Smooth muscle cell (in vitro differentiated cells): Measurements from ENCODE around the gene RNF130. TPM values are rescaled to one million over a fixed set of nuclear protein-coding genes. Genes with fewer than 3 reads are reported as not detected.
"Not testable (repeated sequence)": the region's sequence is repeated elsewhere in the genome, so short reads cannot be mapped to it uniquely, and the experiment has no call there.

Source experiments
- DNase-seq: peaks from one replicate; lab custom pipeline; 2025; ENCODE audit not compliant: unreplicated experiment; lab: John Stamatoyannopoulos, UW
- H2AFZ ChIP-seq: fragments of 200-600 bp; sonication (generic); 2 replicates; pipeline ENCODE4 v1.6.0; 2016; ENCODE audit warnings: antibody characterized with exemption, low read depth, mild to moderate bottlenecking
- H3F3A ChIP-seq: fragments of 200-600 bp; sonication (generic); 2 replicates; pipeline ENCODE4 v1.6.0; 2017; ENCODE audit warnings: antibody characterized with exemption, low read depth
- H3K27ac ChIP-seq: fragments of 200-600 bp; sonication (generic); 2 replicates; pipeline ENCODE4 v1.5.1; 2016; ENCODE audit warnings: low read depth, mild to moderate bottlenecking
- H3K27me3 ChIP-seq: fragments of 200-600 bp; sonication (generic); 2 replicates; pipeline ENCODE4 v1.6.1; 2016; ENCODE audit warnings: low read depth, mild to moderate bottlenecking
- H3K36me3 ChIP-seq: fragments of 200-600 bp; sonication (generic); 2 replicates; pipeline ENCODE4 v1.5.1; 2016; ENCODE audit warnings: low read depth
- H3K4me1 ChIP-seq: fragments of 200-600 bp; sonication (generic); 2 replicates; pipeline ENCODE4 v1.5.1; 2016; ENCODE audit warnings: low read depth
- H3K4me2 ChIP-seq: fragments of 200-600 bp; sonication (generic); 2 replicates; pipeline ENCODE4 v1.6.0; 2016; ENCODE audit warnings: mild to moderate bottlenecking
- H3K4me3 ChIP-seq: fragments of 200-600 bp; sonication (generic); 2 replicates; pipeline ENCODE4 v1.5.1; 2016; ENCODE audit warnings: mild to moderate bottlenecking
- H3K79me2 ChIP-seq: fragments of 200-600 bp; sonication (generic); 2 replicates; pipeline ENCODE4 v1.6.0; 2016; ENCODE audit warnings: low read depth, mild to moderate bottlenecking
- H3K9ac ChIP-seq: fragments of 200-600 bp; sonication (generic); 2 replicates; pipeline ENCODE4 v1.6.0; 2016; ENCODE audit warnings: low read depth
- H3K9me3 ChIP-seq: fragments of 200-600 bp; sonication (generic); replicated peaks from 2 replicates; pipeline ENCODE4 v1.5.1; 2016; ENCODE audit warnings: low read depth
- H4K20me1 ChIP-seq: fragments of 200-600 bp; sonication (generic); 2 replicates; pipeline ENCODE4 v1.6.0; 2016; ENCODE audit warnings: low read depth
- WGBS: methylation state at CpG from one replicate; pipeline ENCODE4 v1.1.7; 2016; ENCODE audit warnings: low lambda C conversion rate; 5-methylcytosine and 5-hydroxymethylcytosine counted together
- polyA plus RNA-seq: library from polyadenylated mRNA; unstranded; fragments of >200 nt; fragmentation: Nextera tagmentation; extraction: Ambion mirVana; gene quantifications from 2 replicates; pipeline ENCODE4 v1.2.1, GENCODE V29; 2016
- total RNA-seq: library from RNA; depleted of rRNA; stranded (reverse); fragments of >200 nt; gene quantifications from 2 replicates; pipeline ENCODE4 v1.2.3, GENCODE V29; 2014
- TF ChIP-seq, protein P1 (sequence below): fragments of 200-600 bp; sonication (generic); IDR thresholded peaks from 2 replicates; pipeline ENCODE4 v1.5.1; 2017; ENCODE audit warnings: borderline replicate concordance, mild to moderate bottlenecking, antibody characterized with exemption; ENCODE audit not compliant: insufficient read depth, poor library complexity, severe bottlenecking

RNF130 gene
- total and polyA plus RNA-seq, 2 experiments from 2014 or later = 32.4 to 37.5 TPM

DNA sequence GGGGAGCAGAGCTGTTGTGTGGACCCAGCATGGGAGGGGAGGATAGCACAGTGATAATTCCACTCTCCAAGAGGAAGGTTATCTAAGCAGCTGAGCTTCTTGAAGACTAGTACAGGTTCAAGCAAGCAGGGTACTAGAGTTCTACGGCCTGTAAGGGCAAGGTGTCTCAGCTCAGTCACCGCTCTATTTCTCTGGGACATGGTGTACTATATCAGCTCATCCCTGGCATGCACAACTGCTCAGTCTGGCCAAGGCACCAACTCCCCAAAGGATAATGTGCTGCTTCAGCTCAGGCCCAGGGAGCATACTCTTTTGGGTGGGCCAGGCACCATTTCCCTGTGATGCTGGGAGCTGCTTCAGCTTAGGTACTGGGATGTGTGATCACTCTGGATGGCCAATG, 69.8 kb downstream of the RNF130 start:
- no peak for DNase-seq
- H3K79me2 ChIP-seq = no peaks in the 10 kb centered on the region
- H3F3A ChIP-seq = no peaks in the 10 kb centered on the region
- no peak overlapping the region for H3K4me2 ChIP-seq
- H3K9me3 ChIP-seq = no peaks in the 10 kb centered on the region
- peaks cover 16% of the 10 kb centered on the region for H4K20me1 ChIP-seq
- no peaks in the 10 kb centered on the region for H3K36me3 ChIP-seq
- H3K27me3 ChIP-seq = no peaks in the 10 kb centered on the region
- no peak overlapping the region for H3K27ac ChIP-seq
- 100% methylated on average over 2 of the region's 2 CpGs for WGBS
- peaks cover 6% of the 10 kb centered on the region for H3K4me1 ChIP-seq
- TF ChIP-seq, protein P1, sequence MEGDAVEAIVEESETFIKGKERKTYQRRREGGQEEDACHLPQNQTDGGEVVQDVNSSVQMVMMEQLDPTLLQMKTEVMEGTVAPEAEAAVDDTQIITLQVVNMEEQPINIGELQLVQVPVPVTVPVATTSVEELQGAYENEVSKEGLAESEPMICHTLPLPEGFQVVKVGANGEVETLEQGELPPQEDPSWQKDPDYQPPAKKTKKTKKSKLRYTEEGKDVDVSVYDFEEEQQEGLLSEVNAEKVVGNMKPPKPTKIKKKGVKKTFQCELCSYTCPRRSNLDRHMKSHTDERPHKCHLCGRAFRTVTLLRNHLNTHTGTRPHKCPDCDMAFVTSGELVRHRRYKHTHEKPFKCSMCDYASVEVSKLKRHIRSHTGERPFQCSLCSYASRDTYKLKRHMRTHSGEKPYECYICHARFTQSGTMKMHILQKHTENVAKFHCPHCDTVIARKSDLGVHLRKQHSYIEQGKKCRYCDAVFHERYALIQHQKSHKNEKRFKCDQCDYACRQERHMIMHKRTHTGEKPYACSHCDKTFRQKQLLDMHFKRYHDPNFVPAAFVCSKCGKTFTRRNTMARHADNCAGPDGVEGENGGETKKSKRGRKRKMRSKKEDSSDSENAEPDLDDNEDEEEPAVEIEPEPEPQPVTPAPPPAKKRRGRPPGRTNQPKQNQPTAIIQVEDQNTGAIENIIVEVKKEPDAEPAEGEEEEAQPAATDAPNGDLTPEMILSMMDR = no peak
- H2AFZ ChIP-seq = no peak overlapping the region
- H3K9ac ChIP-seq = no peak overlapping the region
- no peak overlapping the region for H3K4me3 ChIP-seq

DNA sequence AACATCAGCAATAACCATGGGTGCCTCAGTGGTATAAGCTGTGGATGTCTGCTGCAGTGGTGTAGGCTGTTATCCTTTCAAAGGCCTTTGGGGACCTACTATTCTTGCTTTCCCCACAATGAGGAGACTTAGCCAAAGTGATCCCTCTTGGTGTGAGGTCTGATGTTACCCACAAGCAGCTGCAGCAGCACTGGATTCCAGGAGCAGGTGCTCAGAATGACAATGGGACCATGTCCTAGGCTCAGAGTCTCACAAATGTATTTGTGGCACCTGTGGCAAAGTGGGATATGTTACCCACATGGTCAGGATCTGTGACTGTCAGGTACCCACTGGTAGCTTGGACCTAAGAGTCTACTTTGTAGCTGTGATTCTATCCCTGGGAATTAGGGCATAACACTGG, 70.4 kb downstream of the RNF130 start:
- no peaks in the 10 kb centered on the region for H3K27me3 ChIP-seq
- no peaks in the 10 kb centered on the region for H3F3A ChIP-seq
- H4K20me1 ChIP-seq = peaks cover 11% of the 10 kb centered on the region
- H2AFZ ChIP-seq = no peak overlapping the region
- H3K4me2 ChIP-seq = no peak overlapping the region
- no peak overlapping the region for H3K27ac ChIP-seq
- H3K9ac ChIP-seq = no peak overlapping the region
- DNase-seq = no peak
- peaks cover under 1% of the 10 kb centered on the region for H3K4me1 ChIP-seq
- TF ChIP-seq, protein P1 = no peak
- no peak overlapping the region for H3K4me3 ChIP-seq
- H3K79me2 ChIP-seq = no peaks in the 10 kb centered on the region
- no peaks in the 10 kb centered on the region for H3K9me3 ChIP-seq
- no peaks in the 10 kb centered on the region for H3K36me3 ChIP-seq

DNA sequence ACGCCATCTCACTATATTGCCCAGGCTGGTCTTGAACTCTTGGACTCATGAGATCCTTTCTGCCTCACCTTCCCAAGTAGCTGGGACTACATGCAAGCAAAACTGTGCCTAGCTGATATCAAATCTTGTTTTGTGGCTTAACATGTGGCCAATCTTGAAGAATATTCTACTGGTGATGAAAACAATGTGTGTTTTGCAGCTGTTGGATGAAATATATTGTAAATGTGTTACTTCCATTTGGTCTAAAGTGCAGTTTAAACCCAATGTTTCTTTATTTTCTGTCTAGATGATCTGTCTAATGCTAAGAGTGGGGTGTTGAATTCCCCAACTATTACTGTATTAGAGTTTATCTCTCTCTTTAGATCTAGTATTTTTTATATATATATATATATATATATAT, 73.1 kb downstream of the RNF130 start:
- Histone ChIP-seq H3K36me3 (no peaks in the 10 kb centered on the region), H3K4me2 (no peak overlapping the region), H3F3A (no peaks in the 10 kb centered on the region), H2AFZ (no peak overlapping the region), H3K9ac (no peak overlapping the region), H3K9me3 (no peaks in the 10 kb centered on the region), H3K4me3 (no peak overlapping the region), H3K27me3 (no peaks in the 10 kb centered on the region), H4K20me1 (no peaks in the 10 kb centered on the region), H3K4me1 (no peaks in the 10 kb centered on the region), H3K27ac (no peak overlapping the region), H3K79me2 (no peaks in the 10 kb centered on the region)
- TF ChIP-seq, protein P1 = no peak
- WGBS = 93% methylated on average over 1 of the region's 1 CpG
- no peak for DNase-seq

DNA sequence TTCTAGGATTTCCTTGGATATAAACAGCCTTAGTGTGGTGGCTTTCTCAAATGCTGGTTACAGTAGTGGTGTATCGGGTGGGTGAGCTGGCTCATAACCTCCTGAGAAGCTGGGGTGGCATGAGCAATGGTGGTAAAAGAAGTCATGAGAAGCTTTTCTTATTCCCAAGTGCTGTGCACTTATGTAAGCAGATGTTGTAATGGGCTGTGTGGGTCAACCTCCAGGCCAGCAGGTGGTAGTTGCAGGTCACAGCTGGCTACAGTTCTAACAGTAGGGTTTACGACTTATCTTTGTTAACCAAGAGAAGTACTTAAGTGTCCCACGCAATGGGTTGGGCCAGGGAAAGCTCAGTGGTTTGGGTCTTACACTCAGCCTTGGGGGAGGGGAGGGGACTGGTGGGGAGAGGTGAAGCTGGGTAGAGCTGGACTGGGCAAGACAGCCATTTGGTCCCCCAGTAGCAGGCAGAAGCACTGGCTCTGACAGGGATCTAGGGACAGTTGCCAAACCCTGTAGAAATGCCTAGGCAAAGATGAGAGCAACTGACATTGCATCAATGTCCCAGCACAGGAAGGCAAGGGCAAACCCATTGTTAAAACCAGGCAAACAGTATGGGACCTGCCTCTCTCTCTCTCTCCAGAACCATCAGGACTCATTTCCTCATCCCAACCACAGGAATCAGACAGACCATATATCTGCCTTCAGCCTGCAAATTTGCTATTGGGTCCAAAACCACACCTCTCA, 76.8 kb downstream of the RNF130 start:
- no peaks in the 10 kb centered on the region for H3K36me3 ChIP-seq
- no peak overlapping the region for H2AFZ ChIP-seq
- H4K20me1 ChIP-seq = no peaks in the 10 kb centered on the region
- TF ChIP-seq, protein P1 = no peak
- H3K9ac ChIP-seq = no peak overlapping the region
- H3K27ac ChIP-seq = no peak overlapping the region
- 90% methylated on average over 3 of the region's 3 CpGs for WGBS
- no peaks in the 10 kb centered on the region for H3K27me3 ChIP-seq
- H3K4me1 ChIP-seq = no peaks in the 10 kb centered on the region
- H3K4me2 ChIP-seq = no peak overlapping the region
- no peak for DNase-seq
- H3F3A ChIP-seq = no peaks in the 10 kb centered on the region
- H3K9me3 ChIP-seq = no peaks in the 10 kb centered on the region
- H3K79me2 ChIP-seq = no peaks in the 10 kb centered on the region
- H3K4me3 ChIP-seq = no peak overlapping the region

DNA sequence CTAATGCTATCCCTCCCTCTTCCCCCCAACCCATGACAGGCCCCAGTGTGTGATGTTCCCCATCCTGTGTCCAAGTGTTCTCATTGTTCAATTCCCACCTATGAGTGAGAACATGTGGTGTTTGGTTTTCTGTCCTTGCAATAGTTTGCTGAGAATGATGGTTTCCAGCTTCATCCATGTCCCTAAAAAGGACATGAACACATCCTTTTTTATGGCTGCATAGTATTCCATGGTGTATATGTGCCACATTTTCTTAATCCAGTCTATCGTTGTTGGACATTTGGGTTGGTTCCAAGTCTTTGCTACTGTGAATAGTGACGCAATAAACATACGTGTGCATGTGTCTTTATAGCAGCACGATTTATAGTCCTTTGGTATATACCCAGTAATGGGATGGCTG, 78.7 kb downstream of the RNF130 start:
- H3K36me3 ChIP-seq, H4K20me1 ChIP-seq, H3K27ac ChIP-seq, H3K4me1 ChIP-seq, H3K27me3 ChIP-seq, H3K4me3 ChIP-seq, H3K4me2 ChIP-seq, H2AFZ ChIP-seq, H3K79me2 ChIP-seq, DNase-seq, H3F3A ChIP-seq, H3K9ac ChIP-seq, H3K9me3 ChIP-seq: not testable (repeated sequence)
- 94% methylated on average over 4 of the region's 4 CpGs for WGBS
